Neural cell (in vitro differentiated cells): ENCODE results near the gene TACR2. TPM values are rescaled to one million over a fixed set of nuclear protein-coding genes. Genes with fewer than 3 reads are reported as not detected.

Experiments
- H2AFZ ChIP-seq: fragments of 200-600, 300-800 bp; sonication (generic), shearing (Covaris generic); 2 replicates; pipeline ENCODE4 v1.6.0; 2014; ENCODE audit warnings: low read depth, mild to moderate bottlenecking, antibody characterized with exemption, low read length, moderate library complexity
- H3F3A ChIP-seq: fragments of 200-600 bp; shearing (Covaris generic); 2 replicates; pipeline ENCODE4 v1.6.1; 2016; ENCODE audit warnings: mild to moderate bottlenecking, moderate library complexity, mixed read lengths, antibody characterized with exemption, low read length; ENCODE audit not compliant: insufficient read depth, poor library complexity, severe bottlenecking
- H3K27ac ChIP-seq: fragments of 200-600, 300-800 bp; sonication (generic), shearing (Covaris generic); 2 replicates; pipeline ENCODE4 v1.5.1; 2014; ENCODE audit warnings: mild to moderate bottlenecking, low read length, moderate library complexity
- H3K27me3 ChIP-seq: fragments of 300-800, 200-600 bp; sonication (generic), shearing (Covaris generic); 2 replicates; pipeline ENCODE4 v1.6.0; 2014; ENCODE audit warnings: mild to moderate bottlenecking, low read depth, low read length, moderate library complexity; ENCODE audit not compliant: insufficient read depth
- H3K36me3 ChIP-seq: fragments of 300-800, 200-600 bp; sonication (generic), shearing (Covaris generic); 2 replicates; pipeline ENCODE4 v1.5.1; 2014; ENCODE audit warnings: mild to moderate bottlenecking, antibody characterized with exemption, low read length, moderate library complexity; ENCODE audit not compliant: insufficient read depth
- H3K4me2 ChIP-seq: fragments of 300-800, 200-600 bp; sonication (generic), shearing (Covaris generic); 2 replicates; pipeline ENCODE4 v1.6.0; 2014; ENCODE audit warnings: mild to moderate bottlenecking, low read length
- H3K4me3 ChIP-seq: fragments of 300-800, 200-600 bp; sonication (generic), shearing (Covaris generic); 2 replicates; pipeline ENCODE4 v1.5.1; 2014; ENCODE audit warnings: mild to moderate bottlenecking, low read length, moderate library complexity
- H3K79me2 ChIP-seq: fragments of 200-600 bp; shearing (Covaris generic); replicated peaks from 2 replicates; pipeline ENCODE4 v1.6.0; 2014; ENCODE audit warnings: mild to moderate bottlenecking, low read length, moderate library complexity; ENCODE audit not compliant: insufficient read depth
- H3K9ac ChIP-seq: fragments of 300-800, 200-600 bp; sonication (generic), shearing (Covaris generic); 2 replicates; pipeline ENCODE4 v1.6.1; 2016; ENCODE audit warnings: mild to moderate bottlenecking, low read length, mixed read lengths
- H3K9me2 ChIP-seq: fragments of 200-600 bp; shearing (Covaris generic); 2 replicates; pipeline ENCODE4 v1.6.1; 2016; ENCODE audit warnings: mild to moderate bottlenecking, low read length, mixed read lengths; ENCODE audit not compliant: insufficient read depth
- H3K9me3 ChIP-seq: fragments of 200-600, 300-800 bp; sonication (generic), shearing (Covaris generic); 2 replicates; pipeline ENCODE4 v1.6.1; 2016; ENCODE audit warnings: mild to moderate bottlenecking, mixed run types, low read length, moderate library complexity, mixed read lengths
- H4K20me1 ChIP-seq: fragments of 200-600 bp; shearing (Covaris generic); 2 replicates; pipeline ENCODE4 v1.6.1; 2016; ENCODE audit warnings: mild to moderate bottlenecking, mixed run types; ENCODE audit not compliant: insufficient read depth
- CTCF ChIP-seq: fragments of 450-650 bp; IDR thresholded peaks from 2 replicates; pipeline ENCODE4 v1.5.1; 2014; ENCODE audit warnings: antibody characterized with exemption, mild to moderate bottlenecking, moderate library complexity; ENCODE audit not compliant: poor library complexity, severe bottlenecking
- EP300 ChIP-seq: fragments of 450-650 bp; conservative IDR thresholded peaks from 2 replicates; pipeline ENCODE4 v1.6.1; 2014; ENCODE audit warnings: antibody characterized with exemption, mild to moderate bottlenecking, moderate library complexity; ENCODE audit not compliant: poor library complexity, severe bottlenecking
- EZH2 ChIP-seq: fragments of 200-600, 300-800 bp; shearing (Covaris generic), sonication (generic); IDR thresholded peaks from 2 replicates; pipeline ENCODE4 v1.6.1; 2014; ENCODE audit warnings: antibody characterized with exemption, low read length, borderline replicate concordance, mild to moderate bottlenecking; ENCODE audit not compliant: insufficient read depth, poor library complexity, severe bottlenecking
- MXI1 ChIP-seq: fragments of 450-650 bp; conservative IDR thresholded peaks from 2 replicates; pipeline ENCODE4 v1.6.1; 2014; ENCODE audit warnings: antibody characterized with exemption, mild to moderate bottlenecking; ENCODE audit not compliant: poor library complexity, severe bottlenecking
- POLR2AphosphoS5 ChIP-seq: IDR thresholded peaks from 2 replicates; pipeline ENCODE4 v1.6.1; 2012
- RAD21 ChIP-seq: fragments of 450-650 bp; conservative IDR thresholded peaks from 2 replicates; pipeline ENCODE4 v1.6.1; 2014; ENCODE audit warnings: antibody characterized with exemption, mild to moderate bottlenecking, moderate library complexity
- REST ChIP-seq: IDR thresholded peaks from 2 replicates; pipeline ENCODE4 v1.6.1; 2012; ENCODE audit warnings: borderline replicate concordance
- SMC3 ChIP-seq: fragments of 450-650 bp; conservative IDR thresholded peaks from 2 replicates; pipeline ENCODE4 v1.6.1; 2014; ENCODE audit warnings: antibody characterized with exemption, mild to moderate bottlenecking, moderate library complexity; ENCODE audit not compliant: poor library complexity
- TAF1 ChIP-seq: IDR thresholded peaks from 2 replicates; pipeline ENCODE4 v1.6.1; 2012; ENCODE audit warnings: low read depth
- polyA plus RNA-seq: library from polyadenylated mRNA; depleted of rRNA; stranded (reverse); fragments of >200 nt; gene quantifications from 2 replicates; pipeline ENCODE4 v1.2.3, GENCODE V29; 2014

TACR2 gene
- polyA plus RNA-seq, 1 donor from 2014 or later: not detected

- no peak overlapping the region for H3K4me3 ChIP-seq
- H3K27me3 ChIP-seq: no peaks in the 10 kb centered on the region
- H3K4me2 ChIP-seq: no peak overlapping the region
- H3K27ac ChIP-seq: no peak overlapping the region
- no peaks in the 10 kb centered on the region for H3K79me2 ChIP-seq
- no peak overlapping the region for H2AFZ ChIP-seq
- no peak overlapping the region for H3K9ac ChIP-seq
- no peaks in the 10 kb centered on the region for H3K9me2 ChIP-seq
- TF ChIP-seq EP300 (no peak), MXI1 (no peak), EZH2 (no peak), SMC3 (no peak), TAF1 (no peak), POLR2AphosphoS5 (no peak), CTCF (no peak), RAD21 (no peak), REST (no peak)
- no peaks in the 10 kb centered on the region for H3K36me3 ChIP-seq
- no peaks in the 10 kb centered on the region for H3K9me3 ChIP-seq
- no peaks in the 10 kb centered on the region for H4K20me1 ChIP-seq
- no peaks in the 10 kb centered on the region for H3F3A ChIP-seq
Observed at GRCh38 chr10:69372126-69372980, 44.4 kb downstream of the TACR2 start.

GRCh38 chr10:69367469-69367868 lies 49.2 kb downstream of the TACR2 start:
- Histone ChIP-seq H3K36me3 (no peaks in the 10 kb centered on the region), H3F3A (no peaks in the 10 kb centered on the region), H3K9me2 (no peaks in the 10 kb centered on the region), H2AFZ (no peak overlapping the region), H3K4me3 (no peak overlapping the region), H3K9ac (no peak overlapping the region), H3K9me3 (no peaks in the 10 kb centered on the region), H3K27ac (no peak overlapping the region), H3K4me2 (no peak overlapping the region), H3K27me3 (no peaks in the 10 kb centered on the region), H3K79me2 (no peaks in the 10 kb centered on the region), H4K20me1 (no peaks in the 10 kb centered on the region)
- no peak for TF ChIP-seq TAF1
- TF ChIP-seq MXI1: no peak
- no peak for TF ChIP-seq REST
- TF ChIP-seq SMC3: no peak
- no peak for TF ChIP-seq EZH2
- TF ChIP-seq CTCF: no peak
- no peak for TF ChIP-seq EP300
- no peak for TF ChIP-seq RAD21
- no peak for TF ChIP-seq POLR2AphosphoS5
